A549 (cell line): ENCODE data around the gene SLC35B4.

Source experiments
- CEBPB ChIP-seq, 2 experiments: fragments of >200 bp in 1 of 2; sonication (Bioruptor Twin) in 1 of 2; formaldehyde crosslinking in 1 of 2; IDR thresholded peaks; 2 replicates each; pipeline ENCODE4 v1.6.1; 2012 to 2016
- EP300 ChIP-seq, 2 experiments: fragments of >200 bp; sonication (Bioruptor Twin); formaldehyde crosslinking; IDR thresholded peaks; 2 replicates in 1 of 2; 3 replicates in 1 of 2; pipeline ENCODE4 v1.6.1; 2016 to 2017
- HDAC2 ChIP-seq: fragments of 200-600 bp; sonication (generic); IDR thresholded peaks from 2 replicates; pipeline ENCODE4 v1.6.1; 2016
- MAZ ChIP-seq: fragments of 150-350 bp; IDR thresholded peaks from 2 replicates; pipeline ENCODE4 v1.6.1; 2014; ENCODE audit warnings: antibody characterized with exemption, low read depth, low read length, borderline replicate concordance
- POLR2A ChIP-seq: IDR thresholded peaks from 2 replicates; pipeline ENCODE4 v1.6.1; 2012; ENCODE audit warnings: mild to moderate bottlenecking, low read length
- POLR2AphosphoS2 ChIP-seq: conservative IDR thresholded peaks from 2 replicates; pipeline ENCODE4 v1.6.1; 2012; ENCODE audit warnings: low read length, improper control_type of control experiment, inconsistent platforms
- RAD21 ChIP-seq, 2 experiments: fragments of >200 bp in 1 of 2; sonication (Bioruptor Twin) in 1 of 2; formaldehyde crosslinking in 1 of 2; IDR thresholded peaks in 1 of 2; conservative IDR thresholded peaks in 1 of 2; 2 replicates in 1 of 2; 3 replicates in 1 of 2; pipeline ENCODE4 v1.6.1; 2012 to 2018; ENCODE audit warnings: inconsistent platforms in 1 of 2
- TF ChIP-seq, protein P1 (sequence below): fragments of >200 bp; sonication (Bioruptor Twin); formaldehyde crosslinking; IDR thresholded peaks from 3 replicates; pipeline ENCODE4 v1.5.1; 2016
- TF ChIP-seq, protein P2 (sequence below): fragments of 200-600 bp; sonication (generic); IDR thresholded peaks from 2 replicates; pipeline ENCODE4 v1.6.1; 2016; ENCODE audit warnings: antibody characterized with exemption, mild to moderate bottlenecking, moderate library complexity
- TF ChIP-seq, protein P3 (sequence below): fragments of >200 bp; sonication (Bioruptor Twin); formaldehyde crosslinking; IDR thresholded peaks from 2 replicates; pipeline ENCODE4 v1.6.1; 2016
- TF ChIP-seq, protein P4 (sequence below): IDR thresholded peaks from 2 replicates; pipeline ENCODE4 v1.6.1; 2012; ENCODE audit warnings: low read depth, borderline replicate concordance

DNA sequence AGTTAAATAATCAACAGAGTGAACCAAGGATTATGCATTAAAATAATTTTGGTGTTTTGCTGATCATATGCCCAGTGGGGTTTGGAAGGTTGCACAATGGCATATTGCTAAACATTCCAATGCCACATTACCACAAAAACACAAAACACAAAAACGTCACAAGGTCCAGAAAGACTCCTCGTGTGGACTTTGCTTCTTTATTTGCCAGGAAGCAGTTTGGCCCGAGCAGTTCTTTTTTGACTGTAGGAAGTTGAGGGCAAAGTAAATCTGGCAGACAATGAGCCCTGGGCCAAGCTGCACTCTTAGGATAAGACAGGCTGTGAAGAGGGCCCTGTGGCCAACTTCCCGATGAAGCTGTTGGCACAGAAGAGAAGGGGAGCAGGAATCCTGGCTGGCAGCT, 39.2 kb upstream of the SLC35B4 start:
- TF ChIP-seq EP300 (IDR thresholded peaks at IDR 0.05) (no peak; a peak in 1 of 5 replicates), HDAC2 (no peak), POLR2AphosphoS2 (no peak), CEBPB (IDR thresholded peaks at IDR 0.05) (peak; percentile 67 to 76; a peak in 2 of 4 replicates), POLR2A (no peak), MAZ (no peak), RAD21 (conservative IDR thresholded peaks at IDR 0.05 in 1 of 2, IDR thresholded peaks at IDR 0.05 in 1 of 2) (no peak)
- TF ChIP-seq, protein P1, sequence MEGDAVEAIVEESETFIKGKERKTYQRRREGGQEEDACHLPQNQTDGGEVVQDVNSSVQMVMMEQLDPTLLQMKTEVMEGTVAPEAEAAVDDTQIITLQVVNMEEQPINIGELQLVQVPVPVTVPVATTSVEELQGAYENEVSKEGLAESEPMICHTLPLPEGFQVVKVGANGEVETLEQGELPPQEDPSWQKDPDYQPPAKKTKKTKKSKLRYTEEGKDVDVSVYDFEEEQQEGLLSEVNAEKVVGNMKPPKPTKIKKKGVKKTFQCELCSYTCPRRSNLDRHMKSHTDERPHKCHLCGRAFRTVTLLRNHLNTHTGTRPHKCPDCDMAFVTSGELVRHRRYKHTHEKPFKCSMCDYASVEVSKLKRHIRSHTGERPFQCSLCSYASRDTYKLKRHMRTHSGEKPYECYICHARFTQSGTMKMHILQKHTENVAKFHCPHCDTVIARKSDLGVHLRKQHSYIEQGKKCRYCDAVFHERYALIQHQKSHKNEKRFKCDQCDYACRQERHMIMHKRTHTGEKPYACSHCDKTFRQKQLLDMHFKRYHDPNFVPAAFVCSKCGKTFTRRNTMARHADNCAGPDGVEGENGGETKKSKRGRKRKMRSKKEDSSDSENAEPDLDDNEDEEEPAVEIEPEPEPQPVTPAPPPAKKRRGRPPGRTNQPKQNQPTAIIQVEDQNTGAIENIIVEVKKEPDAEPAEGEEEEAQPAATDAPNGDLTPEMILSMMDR, result no peak
- TF ChIP-seq, protein P2, sequence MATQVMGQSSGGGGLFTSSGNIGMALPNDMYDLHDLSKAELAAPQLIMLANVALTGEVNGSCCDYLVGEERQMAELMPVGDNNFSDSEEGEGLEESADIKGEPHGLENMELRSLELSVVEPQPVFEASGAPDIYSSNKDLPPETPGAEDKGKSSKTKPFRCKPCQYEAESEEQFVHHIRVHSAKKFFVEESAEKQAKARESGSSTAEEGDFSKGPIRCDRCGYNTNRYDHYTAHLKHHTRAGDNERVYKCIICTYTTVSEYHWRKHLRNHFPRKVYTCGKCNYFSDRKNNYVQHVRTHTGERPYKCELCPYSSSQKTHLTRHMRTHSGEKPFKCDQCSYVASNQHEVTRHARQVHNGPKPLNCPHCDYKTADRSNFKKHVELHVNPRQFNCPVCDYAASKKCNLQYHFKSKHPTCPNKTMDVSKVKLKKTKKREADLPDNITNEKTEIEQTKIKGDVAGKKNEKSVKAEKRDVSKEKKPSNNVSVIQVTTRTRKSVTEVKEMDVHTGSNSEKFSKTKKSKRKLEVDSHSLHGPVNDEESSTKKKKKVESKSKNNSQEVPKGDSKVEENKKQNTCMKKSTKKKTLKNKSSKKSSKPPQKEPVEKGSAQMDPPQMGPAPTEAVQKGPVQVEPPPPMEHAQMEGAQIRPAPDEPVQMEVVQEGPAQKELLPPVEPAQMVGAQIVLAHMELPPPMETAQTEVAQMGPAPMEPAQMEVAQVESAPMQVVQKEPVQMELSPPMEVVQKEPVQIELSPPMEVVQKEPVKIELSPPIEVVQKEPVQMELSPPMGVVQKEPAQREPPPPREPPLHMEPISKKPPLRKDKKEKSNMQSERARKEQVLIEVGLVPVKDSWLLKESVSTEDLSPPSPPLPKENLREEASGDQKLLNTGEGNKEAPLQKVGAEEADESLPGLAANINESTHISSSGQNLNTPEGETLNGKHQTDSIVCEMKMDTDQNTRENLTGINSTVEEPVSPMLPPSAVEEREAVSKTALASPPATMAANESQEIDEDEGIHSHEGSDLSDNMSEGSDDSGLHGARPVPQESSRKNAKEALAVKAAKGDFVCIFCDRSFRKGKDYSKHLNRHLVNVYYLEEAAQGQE, result no peak
- TF ChIP-seq, protein P3, sequence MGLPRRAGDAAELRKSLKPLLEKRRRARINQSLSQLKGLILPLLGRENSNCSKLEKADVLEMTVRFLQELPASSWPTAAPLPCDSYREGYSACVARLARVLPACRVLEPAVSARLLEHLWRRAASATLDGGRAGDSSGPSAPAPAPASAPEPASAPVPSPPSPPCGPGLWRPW, result no peak
- TF ChIP-seq, protein P4, sequence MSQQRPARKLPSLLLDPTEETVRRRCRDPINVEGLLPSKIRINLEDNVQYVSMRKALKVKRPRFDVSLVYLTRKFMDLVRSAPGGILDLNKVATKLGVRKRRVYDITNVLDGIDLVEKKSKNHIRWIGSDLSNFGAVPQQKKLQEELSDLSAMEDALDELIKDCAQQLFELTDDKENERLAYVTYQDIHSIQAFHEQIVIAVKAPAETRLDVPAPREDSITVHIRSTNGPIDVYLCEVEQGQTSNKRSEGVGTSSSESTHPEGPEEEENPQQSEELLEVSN, result no peak
